Neuronal stem cell (in vitro differentiated cells): Measurements from ENCODE around the gene FGFBP3.

Experiments
- DNase-seq: peaks from one replicate; pipeline ENCODE4 v3.0.0-alpha.2; 2013; ENCODE audit warnings: low spot score
- H2AFZ ChIP-seq: one replicate; pipeline ENCODE4 v1.6.1; 2013; ENCODE audit warnings: mild to moderate bottlenecking, low read length, inconsistent platforms
- H2AK5ac ChIP-seq: 2 replicates; pipeline ENCODE4 v1.6.1; 2013; ENCODE audit warnings: low read depth, mild to moderate bottlenecking, inconsistent platforms, low read length, moderate library complexity, mixed read lengths
- H2BK120ac ChIP-seq: 2 replicates; pipeline ENCODE4 v1.6.1; 2013; ENCODE audit warnings: low read depth, mild to moderate bottlenecking, inconsistent platforms, low read length, moderate library complexity, mixed read lengths
- H2BK12ac ChIP-seq: one replicate; pipeline ENCODE4 v1.6.1; 2013; ENCODE audit warnings: low read length, inconsistent platforms
- H2BK15ac ChIP-seq: 2 replicates; pipeline ENCODE4 v1.6.1; 2013; ENCODE audit warnings: mild to moderate bottlenecking, low read length, inconsistent platforms, mixed read lengths
- H2BK5ac ChIP-seq: one replicate; pipeline ENCODE4 v1.6.1; 2013; ENCODE audit warnings: inconsistent platforms, mild to moderate bottlenecking, low read length, moderate library complexity
- H3K14ac ChIP-seq: one replicate; pipeline ENCODE4 v1.6.1; 2013; ENCODE audit warnings: low read length, inconsistent platforms
- H3K18ac ChIP-seq: 2 replicates; pipeline ENCODE4 v1.6.1; 2013; ENCODE audit warnings: low read length, inconsistent platforms
- H3K23ac ChIP-seq: 2 replicates; pipeline ENCODE4 v1.6.1; 2013; ENCODE audit warnings: low read depth, mild to moderate bottlenecking, mixed read lengths, low read length, inconsistent platforms; ENCODE audit not compliant: poor library complexity
- H3K27ac ChIP-seq: replicated peaks from 3 replicates; pipeline ENCODE4 v1.5.1; 2013; ENCODE audit warnings: low read length, inconsistent platforms
- H3K27me3 ChIP-seq, 3 experiments: 2 replicates each; pipeline ENCODE4 v1.6.1; 2013; ENCODE audit warnings: low read length in 3 of 3, mild to moderate bottlenecking in 2 of 3, inconsistent platforms in 1 of 3, low read depth in 1 of 3, mixed read lengths in 1 of 3, moderate library complexity in 1 of 3; ENCODE audit not compliant: control insufficient read depth in 3 of 3, insufficient read depth in 3 of 3
- H3K36me3 ChIP-seq, 2 donors: replicated peaks in 1 of 2; 2 replicates each; pipeline ENCODE4 v1.6.1; 2013; ENCODE audit warnings: low read length in 2 of 2; ENCODE audit not compliant: control insufficient read depth in 2 of 2, insufficient read depth in 2 of 2
- H3K4ac ChIP-seq: 2 replicates; pipeline ENCODE4 v1.6.1; 2013; ENCODE audit warnings: inconsistent platforms, mild to moderate bottlenecking, low read length, moderate library complexity
- H3K4me1 ChIP-seq, 2 donors: 1 replicate in 1 of 2; 2 replicates in 1 of 2; pipeline ENCODE4 v1.6.1; 2013; ENCODE audit warnings: low read length in 2 of 2, low read depth in 1 of 2; ENCODE audit not compliant: control insufficient read depth in 2 of 2, insufficient read depth in 1 of 2
- H3K4me2 ChIP-seq: one replicate; pipeline ENCODE4 v1.6.1; 2013; ENCODE audit warnings: mild to moderate bottlenecking, low read length, inconsistent platforms; ENCODE audit not compliant: insufficient read depth, poor library complexity, severe bottlenecking
- H3K4me3 ChIP-seq, 2 donors: 2 replicates each; pipeline ENCODE4 v1.5.1; 2013; ENCODE audit warnings: low read length in 2 of 2, mild to moderate bottlenecking in 2 of 2, inconsistent platforms in 1 of 2, moderate library complexity in 1 of 2
- H3K79me1 ChIP-seq: one replicate; pipeline ENCODE4 v1.6.1; 2013; ENCODE audit warnings: low read depth, mild to moderate bottlenecking, inconsistent platforms, low read length, moderate library complexity
- H3K9ac ChIP-seq: one replicate; pipeline ENCODE4 v1.6.1; 2013; ENCODE audit warnings: mild to moderate bottlenecking, low read depth, low read length, inconsistent platforms; ENCODE audit not compliant: poor library complexity
- H3K9me3 ChIP-seq, 2 donors: replicated peaks in 1 of 2; 2 replicates each; pipeline versions ENCODE3 to v1.6.1; 2013; ENCODE audit warnings: low read length in 2 of 2, mild to moderate bottlenecking in 2 of 2, inconsistent platforms in 1 of 2, low read depth in 1 of 2, mixed read lengths in 1 of 2, moderate library complexity in 1 of 2; ENCODE audit not compliant: control insufficient read depth in 2 of 2, insufficient read depth in 1 of 2
- H4K8ac ChIP-seq: one replicate; pipeline ENCODE4 v1.6.1; 2013; ENCODE audit warnings: low read depth, mild to moderate bottlenecking, inconsistent platforms, low read length, moderate library complexity
- H4K91ac ChIP-seq: one replicate; pipeline ENCODE4 v1.6.1; 2013; ENCODE audit warnings: low read length, low read depth, mild to moderate bottlenecking, inconsistent platforms; ENCODE audit not compliant: poor library complexity
- WGBS, 2 donors: extraction: QIAGEN DNeasy Blood & Tissue Kit; methylation state at CpG; one replicate each; pipeline ENCODE4 v1.1.7; 2013; ENCODE audit warnings: missing lambda C conversion rate in 2 of 2, mixed read lengths in 1 of 2; ENCODE audit not compliant: insufficient read length in 2 of 2, insufficient replicate concordance in 1 of 2; ENCODE audit errors: extremely low coverage in 2 of 2; 5-methylcytosine and 5-hydroxymethylcytosine counted together

FGFBP3 gene

DNA sequence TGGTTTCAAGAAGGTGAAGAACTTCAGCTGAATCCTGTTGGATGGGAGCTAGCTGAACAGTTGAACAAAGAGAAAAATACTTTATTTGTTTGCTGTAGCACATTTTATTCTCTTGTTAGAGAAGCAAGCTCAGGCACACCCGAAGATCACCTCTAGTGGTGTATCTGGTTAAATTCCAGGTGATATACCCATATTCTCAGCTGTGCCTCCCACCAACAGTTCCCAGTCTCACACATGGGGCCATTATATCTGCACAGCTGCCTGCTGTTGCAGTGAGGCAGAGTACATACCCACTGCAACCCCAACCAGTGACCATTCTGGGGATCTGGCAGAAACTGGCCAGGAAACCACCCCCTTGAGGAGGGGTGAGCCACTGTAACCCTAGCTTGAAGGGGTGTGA, 23.5 kb upstream of the FGFBP3 start:
- H2BK12ac ChIP-seq, result no peak overlapping the region
- no peak overlapping the region for H4K91ac ChIP-seq
- H3K27ac ChIP-seq, result no peak overlapping the region
- peaks cover 3% of the 10 kb centered on the region for H3K79me1 ChIP-seq
- no peak overlapping the region for H3K4me3 ChIP-seq
- H2AFZ ChIP-seq, result no peak overlapping the region
- H3K27me3 ChIP-seq, result no peaks in the 10 kb centered on the region
- no peak overlapping the region for H3K4ac ChIP-seq
- H2AK5ac ChIP-seq, result peak overlapping the region; percentile 63
- WGBS, 2 donors, result no CpG with 5 or more reads among the region's 1 CpG
- H2BK15ac ChIP-seq, result no peak overlapping the region
- no peak overlapping the region for H3K23ac ChIP-seq
- no peak for DNase-seq
- no peak overlapping the region for H4K8ac ChIP-seq
- H2BK5ac ChIP-seq, result no peak overlapping the region
- no peak overlapping the region for H3K4me2 ChIP-seq
- no peak overlapping the region for H3K18ac ChIP-seq
- no peak overlapping the region for H2BK120ac ChIP-seq
- no peak overlapping the region for H3K14ac ChIP-seq
- peaks cover 3 to 8% of the 10 kb centered on the region in 2 donors for H3K9me3 ChIP-seq
- H3K9ac ChIP-seq, result no peak overlapping the region
- H3K4me1 ChIP-seq, result no peaks in the 10 kb centered on the region
- peaks cover 10 to 95% of the 10 kb centered on the region in 2 donors for H3K36me3 ChIP-seq

GRCh38 chr10:91931526-91932190, 22.4 kb upstream of the FGFBP3 start:
- Histone ChIP-seq H4K8ac (no peak overlapping the region), H3K79me1 (peaks cover 3% of the 10 kb centered on the region), H3K4me1 (no peaks in the 10 kb centered on the region), H2BK120ac (no peak overlapping the region), H3K14ac (no peak overlapping the region), H3K9me3 (peaks cover 2 to 6% of the 10 kb centered on the region in 2 donors), H3K18ac (no peak overlapping the region), H2BK15ac (no peak overlapping the region), H3K9ac (no peak overlapping the region), H3K4me2 (no peak overlapping the region), H4K91ac (no peak overlapping the region), H3K27ac (no peak overlapping the region), H3K36me3 (peaks cover 8 to 95% of the 10 kb centered on the region in 2 donors), H2AFZ (no peak overlapping the region), H2BK12ac (no peak overlapping the region), H3K4ac (no peak overlapping the region), H3K23ac (no peak overlapping the region), H3K27me3 (no peaks in the 10 kb centered on the region), H3K4me3 (no peak overlapping the region), H2BK5ac (no peak overlapping the region), H2AK5ac (no peak overlapping the region)
- no CpG with 5 or more reads among the region's 3 CpGs for WGBS, 2 donors
- no peak for DNase-seq

GRCh38 chr10:91930939-91931338, 21.7 kb upstream of the FGFBP3 start:
- Histone ChIP-seq H3K9ac (no peak overlapping the region), H3K36me3 (peaks cover 2 to 95% of the 10 kb centered on the region in 2 donors), H2AFZ (no peak overlapping the region), H3K9me3 (peaks cover 0 to 3% of the 10 kb centered on the region in 2 donors), H3K4me2 (no peak overlapping the region), H3K4me1 (no peaks in the 10 kb centered on the region), H3K27me3 (no peaks in the 10 kb centered on the region), H3K27ac (no peak overlapping the region), H2BK120ac (no peak overlapping the region), H4K8ac (no peak overlapping the region), H3K23ac (no peak overlapping the region), H3K14ac (no peak overlapping the region), H3K79me1 (peaks cover 3% of the 10 kb centered on the region), H3K4ac (no peak overlapping the region), H4K91ac (no peak overlapping the region), H3K4me3 (no peak overlapping the region), H2BK5ac (no peak overlapping the region), H3K18ac (no peak overlapping the region), H2AK5ac (no peak overlapping the region), H2BK15ac (no peak overlapping the region), H2BK12ac (no peak overlapping the region)
- DNase-seq, result no peak
- WGBS, 2 donors, result no CpG with 5 or more reads among the region's 3 CpGs

GRCh38 chr10:91925022-91925320, 15.7 kb upstream of the FGFBP3 start:
- no CpG with 5 or more reads among the region's 2 CpGs for WGBS, 2 donors
- Histone ChIP-seq H3K4me3 (peak overlapping the region in 1 of 2 donors; percentile 85), H3K4me1 (peaks cover 0 to 3% of the 10 kb centered on the region in 2 donors), H3K14ac (no peak overlapping the region), H2BK120ac (no peak overlapping the region), H3K18ac (no peak overlapping the region), H2BK15ac (no peak overlapping the region), H2AK5ac (no peak overlapping the region), H3K27me3 (no peaks in the 10 kb centered on the region), H3K79me1 (no peaks in the 10 kb centered on the region), H3K9ac (no peak overlapping the region), H3K27ac (no peak overlapping the region), H3K4me2 (peak overlapping the region; percentile 11), H2BK12ac (no peak overlapping the region), H2AFZ (no peak overlapping the region), H4K8ac (no peak overlapping the region), H3K23ac (no peak overlapping the region), H3K4ac (no peak overlapping the region), H3K36me3 (peaks cover 2 to 45% of the 10 kb centered on the region in 2 donors), H3K9me3 (peaks cover 0 to 2% of the 10 kb centered on the region in 2 donors), H4K91ac (no peak overlapping the region), H2BK5ac (no peak overlapping the region)
- no peak for DNase-seq
